ENCODE measurements around the gene TEAD4.
A peak's percentile ranks its signal among the peaks of the same experiment; 100 is the strongest.

TEAD4 gene

DNA sequence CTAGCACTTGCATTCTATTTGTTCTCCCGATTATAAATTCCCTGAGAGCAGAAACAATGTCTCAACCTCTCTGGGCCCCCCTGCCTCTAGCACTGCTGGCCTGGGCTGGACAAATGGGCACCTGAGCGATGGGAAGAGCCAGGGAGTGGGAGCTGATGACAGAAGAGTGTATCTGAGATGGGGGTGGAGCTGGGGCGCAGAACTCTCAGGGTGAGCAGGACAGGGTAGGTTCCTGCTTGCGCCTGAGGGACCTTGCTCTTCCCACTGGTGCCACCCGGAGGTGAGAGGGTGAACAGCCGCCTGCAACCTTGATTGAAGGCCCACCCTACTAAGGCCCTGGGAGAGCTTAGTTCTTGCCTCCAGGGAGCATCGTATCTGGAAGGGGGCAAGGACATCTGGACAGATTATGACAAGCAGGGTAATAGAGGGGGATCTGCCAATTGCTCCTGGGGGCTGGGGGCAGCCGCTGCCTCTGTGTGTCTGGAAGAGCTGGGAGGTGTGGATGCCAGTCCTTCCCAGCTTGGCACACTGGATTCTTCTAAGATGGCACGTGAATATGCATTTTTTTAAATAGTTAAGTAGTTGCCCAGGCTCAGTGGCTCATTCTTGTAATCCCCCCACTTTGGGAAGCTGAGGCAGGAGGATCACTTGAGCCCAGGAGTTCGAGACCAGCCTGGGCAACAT is 75.0 kb downstream of the TEAD4 start:
- DNase-seq: no peak

DNA sequence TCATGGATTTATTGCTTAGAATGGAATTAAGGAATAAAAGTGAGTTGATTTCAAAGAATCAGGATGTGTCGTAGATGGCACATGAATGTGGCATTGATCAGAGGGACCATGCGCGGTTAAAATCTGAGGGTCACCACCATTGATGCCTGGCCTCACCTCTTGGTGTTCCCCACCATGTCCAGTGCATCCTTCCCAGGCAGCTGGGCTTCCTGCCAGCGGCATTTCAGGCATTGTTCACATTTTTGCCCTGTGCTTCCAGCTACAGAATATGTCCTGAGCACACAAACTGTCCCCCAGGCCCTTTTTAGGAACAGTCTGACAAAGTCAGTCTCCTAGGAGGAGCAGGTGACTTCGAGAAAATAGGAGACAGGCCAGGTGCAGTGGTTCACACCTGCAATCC is 76.0 kb downstream of the TEAD4 start:
- DNase-seq: no peak

DNA sequence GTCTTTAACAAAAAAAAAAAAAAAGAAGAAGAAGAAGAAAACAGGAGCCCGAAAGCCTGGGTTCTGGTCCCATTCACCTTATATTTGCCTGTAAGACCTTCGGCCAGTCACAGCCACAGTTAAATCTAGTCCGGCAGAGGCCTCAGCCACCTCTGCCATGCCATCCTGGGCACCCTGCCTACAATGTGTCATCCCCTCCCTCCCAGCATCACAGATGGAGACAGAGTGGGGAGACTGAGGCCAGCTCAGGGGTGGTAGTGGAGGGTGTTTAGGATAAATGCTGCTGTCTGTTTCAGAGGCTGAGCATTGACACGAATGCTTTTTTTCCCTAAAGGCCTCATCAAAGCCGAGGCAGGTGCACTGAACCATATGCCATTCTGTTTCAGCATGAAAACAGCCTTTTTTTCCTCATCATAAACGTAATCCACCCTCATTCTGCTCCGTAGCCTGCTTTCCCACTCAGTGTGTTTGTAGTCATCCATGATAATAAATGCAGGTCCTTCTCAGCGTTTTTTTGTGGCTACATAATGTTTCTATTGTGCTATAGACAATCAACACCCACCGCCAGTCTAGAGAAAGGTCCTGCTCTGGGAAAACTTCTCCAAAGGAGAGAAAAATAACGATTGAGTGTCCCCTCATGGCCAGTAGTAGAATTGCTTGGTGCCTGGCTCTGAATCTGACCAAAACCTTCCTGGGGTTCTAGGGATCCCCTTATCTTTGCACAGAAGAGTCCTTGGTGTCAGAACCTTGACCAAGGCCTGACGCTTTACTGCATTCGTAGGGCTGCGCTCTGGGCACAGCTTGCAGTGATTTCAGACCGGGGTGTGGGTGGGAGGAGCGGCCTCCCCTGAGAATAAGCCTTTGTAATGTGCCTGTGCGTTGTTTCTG is 76.9 kb downstream of the TEAD4 start:
- no peak for DNase-seq

DNA sequence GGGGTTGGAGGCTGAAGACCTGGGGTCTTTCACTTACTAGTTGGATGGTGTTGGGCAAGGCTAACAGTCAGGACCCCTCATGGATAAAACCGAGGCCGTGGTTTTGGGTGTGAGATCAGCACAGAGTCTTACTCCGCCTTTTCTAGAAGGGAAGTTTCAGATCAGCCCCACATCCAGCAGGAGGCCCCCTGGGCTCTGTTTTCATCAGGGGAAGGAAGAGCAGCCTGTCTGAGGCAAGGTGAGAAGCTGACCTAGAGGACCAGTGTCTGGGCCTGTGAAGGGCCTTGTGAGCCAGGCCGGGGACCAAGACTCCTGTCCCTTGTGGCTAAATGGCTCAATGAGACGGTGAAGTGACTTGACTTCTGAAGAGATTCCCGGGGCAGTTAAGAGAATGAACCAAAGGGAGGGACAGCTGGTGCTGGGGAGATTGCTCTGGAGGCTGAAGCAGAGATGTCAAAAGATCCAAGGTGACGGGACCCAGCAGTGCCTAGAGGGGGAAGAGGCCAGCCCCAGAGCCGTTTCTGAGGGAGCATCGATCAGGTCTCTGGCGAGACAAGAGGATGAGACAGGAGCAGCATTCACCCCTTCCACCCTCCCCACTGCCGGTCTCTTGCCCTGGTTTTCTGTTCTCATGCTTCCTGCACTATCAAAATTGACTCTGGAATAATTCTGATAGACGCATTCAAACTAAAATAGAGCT is 77.9 kb downstream of the TEAD4 start:
- DNase-seq: no peak

DNA sequence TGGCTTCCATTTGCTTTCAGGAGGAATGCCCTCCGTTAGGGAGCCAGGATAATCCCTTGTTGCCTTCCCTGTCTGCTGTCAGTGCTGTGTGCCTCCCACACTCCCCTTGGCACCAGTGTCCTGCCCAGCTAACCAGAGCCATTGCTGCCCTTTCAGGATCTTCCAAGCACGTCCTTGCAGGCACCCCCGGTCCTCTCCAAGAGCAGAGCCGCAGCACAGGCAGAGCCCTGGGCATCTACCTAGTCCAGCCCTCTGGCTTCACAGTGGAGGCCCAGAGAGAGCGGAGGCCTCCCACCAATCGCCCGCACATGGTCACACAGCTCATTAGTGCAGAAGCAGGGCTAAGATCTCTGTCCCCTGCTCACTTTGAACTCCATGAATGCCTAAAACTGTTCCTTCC is 79.0 kb downstream of the TEAD4 start:
- no peak for DNase-seq

DNA sequence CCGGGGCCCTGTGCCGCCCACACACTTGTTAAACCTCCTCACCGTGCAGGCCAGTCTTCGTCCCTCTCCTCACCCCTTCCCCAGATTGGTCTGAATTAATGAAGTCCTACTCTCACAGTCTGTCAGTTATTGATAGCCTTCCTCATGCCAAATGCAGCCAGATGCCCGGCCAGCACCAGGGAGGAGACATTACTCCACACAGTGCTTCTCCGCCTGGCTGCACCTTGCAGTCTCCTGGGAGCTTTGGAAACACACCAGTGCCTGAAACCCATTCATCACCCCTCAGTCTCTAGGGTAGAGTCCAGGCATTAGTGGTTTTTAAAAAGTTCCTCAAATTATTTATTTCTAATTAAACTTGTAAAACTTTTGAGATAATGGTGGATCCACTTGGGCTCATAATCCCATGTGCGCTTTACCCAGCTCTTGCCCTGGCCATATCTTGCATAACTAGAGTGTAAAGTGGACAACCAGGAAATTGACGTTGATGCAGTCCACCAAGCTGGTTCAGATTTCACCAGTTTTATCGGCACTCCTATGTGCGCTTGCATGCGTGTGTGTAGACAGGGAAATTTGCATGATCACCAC is 79.8 kb downstream of the TEAD4 start:
- DNase-seq: no peak

DNA sequence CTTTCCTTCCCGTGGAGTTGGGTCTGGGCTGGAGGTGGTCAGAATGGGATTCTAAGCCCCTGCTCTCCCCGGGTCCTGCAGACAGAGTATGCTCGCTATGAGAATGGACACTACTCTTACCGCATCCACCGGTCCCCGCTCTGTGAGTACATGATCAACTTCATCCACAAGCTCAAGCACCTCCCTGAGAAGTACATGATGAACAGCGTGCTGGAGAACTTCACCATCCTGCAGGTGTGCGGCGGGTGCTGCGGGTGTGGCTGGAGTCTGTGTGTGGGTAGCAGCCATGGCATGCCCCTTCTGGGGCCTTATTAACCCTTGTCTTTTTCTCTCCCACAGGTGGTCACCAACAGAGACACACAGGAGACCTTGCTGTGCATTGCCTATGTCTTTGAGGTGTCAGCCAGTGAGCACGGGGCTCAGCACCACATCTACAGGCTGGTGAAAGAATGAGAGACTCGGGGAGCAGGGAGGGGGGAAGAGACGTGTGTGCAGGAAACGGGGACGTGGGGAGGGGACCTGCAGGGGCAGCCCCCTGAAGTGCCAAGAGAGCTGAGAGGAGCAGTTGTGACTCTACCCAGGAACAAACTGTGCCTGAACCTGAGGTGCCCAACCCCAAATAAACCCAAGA is 80.9 kb downstream of the TEAD4 start:
- DNase-seq: no peak

DNA sequence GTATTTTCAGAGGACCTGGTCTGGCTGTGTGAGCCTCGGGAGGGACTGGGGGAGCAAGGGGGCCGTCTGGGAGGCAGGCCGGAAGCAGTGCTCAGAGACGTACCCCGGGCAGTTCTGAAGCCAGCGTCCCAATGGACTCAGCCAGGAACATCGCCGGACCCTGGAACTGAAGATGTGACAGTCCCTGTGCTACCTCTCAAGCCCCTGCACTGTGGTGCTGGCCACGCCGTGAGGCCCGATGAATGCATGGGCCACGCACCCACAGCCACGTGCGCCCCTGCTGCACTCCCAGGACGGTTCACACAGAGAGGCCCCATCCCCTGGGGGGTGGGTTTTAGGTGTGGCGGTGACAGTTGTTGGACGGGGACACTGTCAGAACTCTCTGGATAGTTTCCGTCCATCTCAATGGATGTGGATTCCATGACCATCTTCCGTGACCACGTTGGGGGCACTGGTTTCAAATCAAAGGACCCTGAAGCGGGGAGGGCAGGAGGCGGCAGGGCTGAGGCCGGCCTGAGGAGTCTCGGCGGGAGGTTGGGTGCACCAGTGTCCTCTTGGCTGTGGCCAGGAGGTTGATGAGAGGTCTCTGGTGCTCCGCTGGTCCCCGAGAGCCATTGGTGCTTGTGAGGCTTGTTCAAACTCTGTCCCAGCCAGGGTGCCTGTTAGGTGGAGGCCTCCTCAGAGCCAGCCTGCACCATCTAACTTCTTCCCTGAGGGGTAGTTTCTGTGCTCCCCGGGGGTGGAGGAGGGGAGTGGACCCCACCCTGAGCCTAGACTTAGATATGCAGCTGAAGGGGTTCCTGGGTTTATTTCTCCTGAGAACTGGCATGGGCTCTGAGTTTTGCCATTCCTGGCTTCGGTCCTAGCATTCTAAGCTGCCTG is 81.7 kb downstream of the TEAD4 start:
- peak; percentile 58 for DNase-seq

DNA sequence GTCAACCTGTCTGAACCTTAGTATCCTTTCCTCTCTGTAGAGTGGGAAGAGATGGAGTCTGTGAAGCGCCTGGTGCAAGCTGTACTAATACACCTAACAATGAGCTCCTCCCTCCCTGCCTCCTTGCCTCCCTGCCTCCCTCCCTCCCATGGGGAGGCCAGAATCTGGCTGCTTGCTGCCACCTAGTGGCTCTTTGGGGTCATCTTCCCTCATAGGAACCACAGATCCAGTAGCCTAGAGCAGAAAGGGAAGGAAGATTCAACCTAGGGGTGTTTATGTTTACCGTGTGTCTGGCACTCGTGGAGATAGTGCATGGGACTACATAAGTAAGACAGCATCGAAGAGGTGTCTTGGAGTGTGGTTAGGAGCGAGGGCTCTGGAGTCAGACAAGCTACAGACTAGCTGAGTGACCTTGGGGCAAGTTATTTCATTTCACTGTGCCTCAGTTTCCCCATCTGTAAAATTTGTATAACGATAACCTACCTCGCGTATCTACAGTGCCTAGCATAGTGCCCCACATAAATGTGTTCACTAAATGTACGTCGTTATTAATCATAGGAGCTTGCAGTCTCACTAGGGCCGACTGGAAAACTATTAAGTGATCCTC is 82.5 kb downstream of the TEAD4 start:
- peak; percentile 78 for DNase-seq

DNA sequence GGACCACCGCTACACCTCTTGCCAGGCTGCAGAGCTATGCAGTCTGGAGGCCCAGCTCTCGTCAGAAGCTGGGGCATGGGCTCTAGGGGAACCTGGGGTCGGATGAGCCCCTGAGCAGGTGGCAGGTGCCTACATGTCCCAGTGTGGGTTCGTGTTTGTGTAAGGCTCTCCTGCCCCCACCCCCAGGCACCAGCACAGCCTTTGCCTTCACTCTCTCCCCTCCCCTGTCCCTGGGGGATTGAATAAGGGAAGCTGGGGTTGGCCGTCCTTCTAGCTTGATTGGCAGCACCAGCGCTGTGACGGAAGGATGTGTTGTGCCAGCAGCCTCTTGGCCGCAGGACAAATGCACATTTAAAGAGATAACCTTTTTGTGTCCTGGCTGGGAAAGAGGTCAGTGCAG is 83.2 kb downstream of the TEAD4 start:
- no peak for DNase-seq

DNA sequence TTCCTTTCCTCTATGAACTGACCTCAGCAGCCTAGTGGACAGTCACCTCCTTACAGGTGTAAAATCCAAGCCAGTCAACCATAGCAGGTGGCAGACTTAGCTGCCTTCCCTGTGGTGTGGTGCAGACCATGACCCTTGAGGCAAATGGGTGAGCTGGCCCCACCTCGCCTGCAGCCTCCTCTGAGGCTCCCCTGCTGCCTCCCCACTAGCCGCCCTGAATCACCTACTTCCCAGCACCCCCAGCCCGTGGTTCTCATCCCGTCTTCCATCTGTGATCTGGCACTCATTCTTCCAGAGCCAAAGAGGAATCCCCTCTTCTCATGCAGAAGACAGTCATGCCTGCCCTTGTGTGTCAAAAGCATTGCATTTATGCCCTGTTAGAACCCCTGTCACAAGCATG is 83.6 kb downstream of the TEAD4 start:
- DNase-seq: peak; percentile 33

DNA sequence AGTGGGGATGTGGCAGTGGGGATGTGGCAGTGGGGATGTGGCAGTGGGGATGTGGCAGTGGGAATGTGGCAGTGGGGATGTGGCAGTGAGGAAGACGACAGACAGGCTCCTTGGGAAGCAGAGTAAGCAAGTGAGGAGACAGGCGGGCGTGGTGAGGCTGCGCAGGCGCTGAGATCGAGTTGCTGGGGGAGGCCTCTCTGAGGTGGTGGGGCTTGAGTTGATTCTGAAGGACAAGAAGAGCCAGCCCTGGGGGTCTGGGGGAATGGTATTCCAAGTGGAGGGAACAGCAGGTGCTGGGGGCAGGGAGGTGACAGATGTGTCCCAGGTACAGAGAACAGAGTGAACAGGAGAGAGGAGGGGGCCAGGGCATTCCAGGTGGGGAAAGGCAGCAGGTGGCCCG is 84.2 kb downstream of the TEAD4 start:
- DNase-seq: peak; percentile 39

DNA sequence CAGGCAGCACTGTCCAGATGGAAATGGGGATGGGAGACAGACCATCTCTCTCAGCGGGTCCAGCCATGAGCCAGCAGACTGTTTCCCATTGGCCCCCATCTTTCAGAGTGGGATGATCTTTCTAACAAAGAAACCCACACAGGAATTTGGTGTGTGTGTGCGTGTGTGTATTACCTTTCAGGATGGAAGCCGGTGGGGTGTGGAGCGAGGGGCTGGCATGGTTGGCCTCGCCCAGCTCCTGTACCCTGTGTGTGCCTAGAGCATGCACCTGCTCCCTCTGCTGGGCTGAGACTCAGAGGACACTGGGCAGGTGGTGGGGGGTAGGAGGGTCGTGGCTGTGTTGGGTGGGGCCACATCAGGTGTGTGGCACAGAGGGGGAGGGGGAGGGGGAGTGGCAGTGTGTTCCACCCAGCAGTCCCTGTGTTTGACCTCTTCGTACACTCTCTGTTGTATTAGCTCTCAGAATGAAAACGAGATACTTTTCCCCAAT is 85.0 kb downstream of the TEAD4 start:
- DNase-seq: peak; percentile 30

DNA sequence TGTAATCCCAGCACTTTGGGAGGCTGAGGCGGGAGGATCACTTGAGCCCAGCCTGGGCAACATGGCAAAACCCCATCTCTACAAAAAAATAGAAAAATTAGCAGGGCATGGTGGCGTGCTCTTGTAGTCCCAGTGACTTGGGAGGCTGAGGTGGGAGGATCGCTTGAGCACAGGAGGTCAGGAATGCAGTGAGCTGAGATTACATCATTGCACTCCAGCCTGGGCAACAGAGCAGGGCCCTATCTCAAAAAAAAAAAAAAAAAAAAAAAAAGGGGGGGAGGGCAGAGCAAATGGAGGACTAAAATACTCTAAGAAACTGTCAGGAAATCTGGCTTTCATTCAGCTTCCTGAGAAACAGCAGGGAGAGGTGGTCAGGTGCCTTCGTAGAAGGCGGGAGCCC is 86.3 kb downstream of the TEAD4 start:
- DNase-seq: no peak

DNA sequence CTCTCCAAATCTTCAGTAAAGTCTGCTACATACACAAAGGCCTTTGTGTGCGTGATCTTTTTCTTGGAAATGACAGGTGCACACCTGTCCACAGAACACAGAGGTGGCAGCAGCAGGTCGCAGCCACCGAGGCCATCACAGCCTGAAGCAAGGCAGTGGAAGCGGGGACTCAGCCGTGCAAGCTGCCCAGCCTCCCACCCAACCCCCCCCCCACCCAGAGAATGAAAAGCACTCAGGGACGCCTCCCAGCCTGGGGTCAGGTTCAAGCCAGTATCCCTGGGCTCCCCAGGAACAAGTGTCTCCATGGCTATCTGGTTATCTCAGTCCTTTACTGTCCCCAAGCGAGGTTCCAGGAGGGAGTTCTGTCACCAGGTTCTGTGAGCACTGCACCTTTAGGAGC is 86.8 kb downstream of the TEAD4 start:
- peak; percentile 22 for DNase-seq

DNA sequence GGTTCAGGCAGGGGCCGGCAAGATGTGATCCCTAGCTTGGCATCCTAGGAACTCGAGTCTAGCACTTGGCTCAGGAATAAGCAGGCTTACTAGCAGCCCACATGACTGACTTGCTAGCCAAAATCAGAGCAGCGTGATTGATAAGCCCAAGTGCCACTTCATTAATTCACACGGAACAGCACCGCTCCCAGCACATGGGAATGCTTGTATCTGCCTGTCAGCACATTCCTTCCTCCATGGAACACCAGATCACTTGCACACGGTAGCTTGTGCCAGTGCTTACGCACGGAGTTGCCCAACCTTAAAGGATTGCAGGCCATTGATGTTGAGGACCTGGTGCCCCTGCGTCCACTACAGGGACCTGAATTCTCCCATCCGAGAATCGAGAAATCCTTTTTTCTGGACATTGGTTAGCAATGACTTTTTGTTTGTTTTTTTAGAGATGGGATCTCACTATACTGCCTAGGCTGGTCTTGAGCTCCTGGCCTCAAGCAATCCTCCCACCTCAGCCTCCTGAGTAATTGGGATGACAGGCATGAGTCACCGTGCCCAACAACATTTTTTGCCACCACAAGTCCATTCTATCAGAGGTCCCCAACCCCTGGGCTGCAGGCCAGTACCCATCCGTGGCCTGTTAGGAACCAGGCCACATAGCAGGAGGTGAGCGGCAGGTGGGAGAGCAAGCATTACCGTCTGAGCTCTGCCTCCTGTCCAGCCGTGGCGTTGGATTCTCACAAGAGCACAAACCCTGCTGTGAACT is 87.4 kb downstream of the TEAD4 start:
- peak; percentile 34 for DNase-seq

DNA sequence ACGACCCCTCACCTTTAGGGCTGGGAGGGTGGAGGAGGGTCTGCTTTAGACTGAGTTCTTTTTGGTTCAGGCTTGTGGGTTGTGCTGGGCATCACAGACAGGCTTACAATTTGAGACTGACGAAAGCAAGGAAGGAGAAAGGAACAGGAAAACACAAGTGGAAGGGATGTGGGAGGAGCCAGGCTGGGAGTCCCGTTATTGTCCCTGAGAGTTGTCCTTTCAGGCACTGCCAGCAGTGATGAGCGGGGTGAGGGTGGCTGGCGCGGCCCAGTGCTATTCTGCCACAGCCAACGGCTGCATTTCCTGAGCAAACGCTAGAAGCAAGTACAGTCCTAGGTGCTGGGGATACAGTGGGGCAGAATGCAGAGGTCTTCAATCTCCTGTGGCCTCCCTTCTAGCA is 88.8 kb downstream of the TEAD4 start:
- DNase-seq: peak; percentile 19

DNA sequence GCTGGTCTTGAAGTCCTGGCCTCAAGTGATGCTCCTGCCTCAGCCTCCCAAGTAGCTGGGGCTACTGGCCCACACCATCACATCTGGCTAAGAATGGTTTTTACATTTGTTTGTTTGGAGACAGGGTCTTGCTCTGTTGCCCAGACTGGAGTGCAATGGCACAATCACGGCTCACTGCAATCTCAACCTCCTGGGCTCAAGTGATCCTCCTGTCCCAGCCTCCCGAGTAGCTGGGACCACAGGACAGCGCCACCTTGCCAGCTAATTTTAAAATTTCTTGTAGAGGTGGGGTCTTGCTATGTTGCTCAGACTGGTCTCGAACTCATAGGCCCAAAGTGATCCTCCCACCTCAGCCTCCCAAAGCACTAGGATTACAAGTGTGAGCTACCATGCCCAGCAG is 89.3 kb downstream of the TEAD4 start:
- DNase-seq: peak; percentile 34

DNA sequence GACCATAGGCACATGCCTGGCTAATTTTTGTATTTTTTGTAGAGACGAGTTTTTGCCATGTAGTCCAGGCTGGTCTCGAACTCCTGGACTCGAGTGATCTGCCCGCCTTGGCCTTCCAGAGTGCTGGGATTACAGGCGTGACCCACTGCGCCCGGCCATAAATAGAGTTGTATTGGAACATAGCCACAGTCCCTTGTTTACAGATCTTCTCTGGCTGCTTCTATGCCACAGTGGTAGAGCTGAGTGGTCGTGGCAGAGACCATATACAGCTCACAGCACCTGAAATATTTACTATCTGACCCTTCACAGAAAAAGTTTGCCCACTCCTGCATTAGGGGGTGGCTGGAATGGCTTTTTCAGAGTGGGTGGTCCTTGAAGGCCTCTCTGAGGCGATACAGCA is 90.0 kb downstream of the TEAD4 start:
- DNase-seq: no peak

DNA sequence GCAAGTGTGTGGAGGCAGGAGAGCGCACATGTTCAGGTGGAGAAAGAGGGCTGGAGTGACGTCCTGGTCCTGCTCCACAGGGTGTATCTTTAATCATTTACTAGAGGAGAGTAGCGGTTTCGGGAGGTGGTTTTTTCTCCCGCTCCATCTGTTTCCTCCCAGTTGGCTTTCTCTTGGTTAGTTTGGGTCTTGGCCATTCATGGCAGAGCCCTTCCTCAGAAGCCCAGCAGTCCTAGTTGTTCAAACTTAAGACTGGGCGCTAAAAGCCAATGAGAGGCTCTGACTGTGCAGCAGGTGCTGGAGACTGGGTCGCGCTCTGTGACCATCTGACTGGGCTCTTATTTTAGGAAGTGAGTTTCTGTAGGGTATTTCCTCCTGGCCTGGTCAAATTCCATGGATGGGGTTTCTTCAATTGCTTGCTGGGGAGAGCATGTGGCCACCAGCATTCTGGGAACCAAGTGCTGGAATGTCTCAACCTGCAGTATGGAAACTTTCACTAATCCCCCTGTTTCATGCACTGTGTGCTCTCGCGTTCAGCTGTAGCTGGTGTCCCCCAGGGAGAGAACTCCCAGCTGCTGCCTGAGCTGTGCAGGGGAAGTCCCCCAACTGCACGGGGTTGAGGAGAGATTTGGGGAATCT is 90.5 kb downstream of the TEAD4 start:
- DNase-seq: no peak
